ENCODE measurements around the gene C1orf116. TPM values are rescaled to one million over a fixed set of nuclear protein-coding genes. Genes with fewer than 3 reads are reported as not detected.

C1orf116 gene
- total RNA-seq, 1 experiment from 2014 or later, result 2.4 TPM

DNA sequence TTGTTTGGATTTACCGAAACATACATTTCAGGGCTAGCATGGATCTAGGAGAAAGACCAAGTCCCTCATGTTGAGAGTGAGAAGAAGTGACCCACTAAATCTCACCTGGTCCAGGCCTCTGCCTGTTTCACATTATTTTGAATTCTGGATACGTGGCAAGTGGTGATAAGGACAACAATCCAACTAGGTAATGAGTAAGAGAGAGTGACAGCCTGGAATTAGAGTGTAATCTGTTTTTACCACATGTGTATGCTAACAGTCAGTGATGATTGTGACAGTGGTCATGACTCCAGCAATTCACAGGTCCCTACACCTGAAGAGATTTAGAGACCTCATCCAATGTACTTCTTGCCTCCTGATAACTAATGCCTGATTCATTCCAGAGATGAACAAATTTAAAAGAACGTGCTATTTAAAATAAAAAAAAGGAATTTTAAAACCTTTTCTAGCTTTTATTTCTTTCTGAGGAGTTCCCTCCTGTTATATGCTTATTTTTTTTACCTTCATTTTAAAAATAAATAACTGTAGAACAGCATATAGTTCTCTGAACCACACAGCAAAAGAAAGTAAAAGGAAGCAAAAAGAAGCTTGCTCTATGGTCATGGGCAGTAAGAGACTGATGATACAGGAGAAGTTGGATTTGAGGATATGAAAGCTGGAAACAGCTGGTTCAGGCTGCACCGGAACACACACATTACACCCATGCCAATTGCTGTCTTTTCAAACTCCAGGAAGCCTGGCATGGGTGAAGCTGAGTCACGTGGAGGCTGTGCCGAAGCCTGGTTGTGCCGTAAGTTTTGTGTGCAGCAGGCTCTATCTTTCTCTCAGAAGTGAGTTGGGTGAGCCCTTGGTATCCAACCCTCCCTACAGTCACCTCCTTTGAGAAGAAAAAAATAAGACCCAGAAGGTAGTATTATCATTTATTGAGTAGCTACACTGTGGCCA, 14.7 kb downstream of the C1orf116 start:
- peaks cover 10% of the 10 kb centered on the region for H3K27me3 Mint-ChIP-seq (ENCODE audit: low read depth)
- H3K9me3 Mint-ChIP-seq, result no peaks in the 10 kb centered on the region
- H3K27ac Mint-ChIP-seq, result no peak overlapping the region
- no peak overlapping the region for H3K4me3 Mint-ChIP-seq
- ATAC-seq, result no peak
- H3K36me3 Mint-ChIP-seq, result no peaks in the 10 kb centered on the region
- no peak for DNase-seq (ENCODE audit: low spot score)
- ChIA-PET POLR2A (interaction anchor here (1.6 kb wide), 1 partner anchor 15 kb away, joined by 4 read pairs; the partner anchor contains the start of gene C1orf116), CTCF (no interaction called here)
- TF ChIP-seq, protein P1, sequence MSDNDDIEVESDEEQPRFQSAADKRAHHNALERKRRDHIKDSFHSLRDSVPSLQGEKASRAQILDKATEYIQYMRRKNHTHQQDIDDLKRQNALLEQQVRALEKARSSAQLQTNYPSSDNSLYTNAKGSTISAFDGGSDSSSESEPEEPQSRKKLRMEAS (CRISPR knock-in tag; IDR thresholded peaks at IDR 0.05), result no peak
- no peak for TF ChIP-seq ZNF396 (CRISPR knock-in tag; IDR thresholded peaks at IDR 0.05; ENCODE audit: borderline replicate concordance)
- TF ChIP-seq, protein P2, sequence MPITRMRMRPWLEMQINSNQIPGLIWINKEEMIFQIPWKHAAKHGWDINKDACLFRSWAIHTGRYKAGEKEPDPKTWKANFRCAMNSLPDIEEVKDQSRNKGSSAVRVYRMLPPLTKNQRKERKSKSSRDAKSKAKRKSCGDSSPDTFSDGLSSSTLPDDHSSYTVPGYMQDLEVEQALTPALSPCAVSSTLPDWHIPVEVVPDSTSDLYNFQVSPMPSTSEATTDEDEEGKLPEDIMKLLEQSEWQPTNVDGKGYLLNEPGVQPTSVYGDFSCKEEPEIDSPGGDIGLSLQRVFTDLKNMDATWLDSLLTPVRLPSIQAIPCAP (CRISPR knock-in tag; IDR thresholded peaks at IDR 0.05), result no peak
- TF ChIP-seq, protein P3, sequence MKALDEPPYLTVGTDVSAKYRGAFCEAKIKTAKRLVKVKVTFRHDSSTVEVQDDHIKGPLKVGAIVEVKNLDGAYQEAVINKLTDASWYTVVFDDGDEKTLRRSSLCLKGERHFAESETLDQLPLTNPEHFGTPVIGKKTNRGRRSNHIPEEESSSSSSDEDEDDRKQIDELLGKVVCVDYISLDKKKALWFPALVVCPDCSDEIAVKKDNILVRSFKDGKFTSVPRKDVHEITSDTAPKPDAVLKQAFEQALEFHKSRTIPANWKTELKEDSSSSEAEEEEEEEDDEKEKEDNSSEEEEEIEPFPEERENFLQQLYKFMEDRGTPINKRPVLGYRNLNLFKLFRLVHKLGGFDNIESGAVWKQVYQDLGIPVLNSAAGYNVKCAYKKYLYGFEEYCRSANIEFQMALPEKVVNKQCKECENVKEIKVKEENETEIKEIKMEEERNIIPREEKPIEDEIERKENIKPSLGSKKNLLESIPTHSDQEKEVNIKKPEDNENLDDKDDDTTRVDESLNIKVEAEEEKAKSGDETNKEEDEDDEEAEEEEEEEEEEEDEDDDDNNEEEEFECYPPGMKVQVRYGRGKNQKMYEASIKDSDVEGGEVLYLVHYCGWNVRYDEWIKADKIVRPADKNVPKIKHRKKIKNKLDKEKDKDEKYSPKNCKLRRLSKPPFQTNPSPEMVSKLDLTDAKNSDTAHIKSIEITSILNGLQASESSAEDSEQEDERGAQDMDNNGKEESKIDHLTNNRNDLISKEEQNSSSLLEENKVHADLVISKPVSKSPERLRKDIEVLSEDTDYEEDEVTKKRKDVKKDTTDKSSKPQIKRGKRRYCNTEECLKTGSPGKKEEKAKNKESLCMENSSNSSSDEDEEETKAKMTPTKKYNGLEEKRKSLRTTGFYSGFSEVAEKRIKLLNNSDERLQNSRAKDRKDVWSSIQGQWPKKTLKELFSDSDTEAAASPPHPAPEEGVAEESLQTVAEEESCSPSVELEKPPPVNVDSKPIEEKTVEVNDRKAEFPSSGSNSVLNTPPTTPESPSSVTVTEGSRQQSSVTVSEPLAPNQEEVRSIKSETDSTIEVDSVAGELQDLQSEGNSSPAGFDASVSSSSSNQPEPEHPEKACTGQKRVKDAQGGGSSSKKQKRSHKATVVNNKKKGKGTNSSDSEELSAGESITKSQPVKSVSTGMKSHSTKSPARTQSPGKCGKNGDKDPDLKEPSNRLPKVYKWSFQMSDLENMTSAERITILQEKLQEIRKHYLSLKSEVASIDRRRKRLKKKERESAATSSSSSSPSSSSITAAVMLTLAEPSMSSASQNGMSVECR (CRISPR knock-in tag; IDR thresholded peaks at IDR 0.05; ENCODE audit: borderline replicate concordance), result no peak
- TF ChIP-seq, protein P4, sequence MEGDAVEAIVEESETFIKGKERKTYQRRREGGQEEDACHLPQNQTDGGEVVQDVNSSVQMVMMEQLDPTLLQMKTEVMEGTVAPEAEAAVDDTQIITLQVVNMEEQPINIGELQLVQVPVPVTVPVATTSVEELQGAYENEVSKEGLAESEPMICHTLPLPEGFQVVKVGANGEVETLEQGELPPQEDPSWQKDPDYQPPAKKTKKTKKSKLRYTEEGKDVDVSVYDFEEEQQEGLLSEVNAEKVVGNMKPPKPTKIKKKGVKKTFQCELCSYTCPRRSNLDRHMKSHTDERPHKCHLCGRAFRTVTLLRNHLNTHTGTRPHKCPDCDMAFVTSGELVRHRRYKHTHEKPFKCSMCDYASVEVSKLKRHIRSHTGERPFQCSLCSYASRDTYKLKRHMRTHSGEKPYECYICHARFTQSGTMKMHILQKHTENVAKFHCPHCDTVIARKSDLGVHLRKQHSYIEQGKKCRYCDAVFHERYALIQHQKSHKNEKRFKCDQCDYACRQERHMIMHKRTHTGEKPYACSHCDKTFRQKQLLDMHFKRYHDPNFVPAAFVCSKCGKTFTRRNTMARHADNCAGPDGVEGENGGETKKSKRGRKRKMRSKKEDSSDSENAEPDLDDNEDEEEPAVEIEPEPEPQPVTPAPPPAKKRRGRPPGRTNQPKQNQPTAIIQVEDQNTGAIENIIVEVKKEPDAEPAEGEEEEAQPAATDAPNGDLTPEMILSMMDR (IDR thresholded peaks at IDR 0.05), result no peak
- TF ChIP-seq, protein P5, sequence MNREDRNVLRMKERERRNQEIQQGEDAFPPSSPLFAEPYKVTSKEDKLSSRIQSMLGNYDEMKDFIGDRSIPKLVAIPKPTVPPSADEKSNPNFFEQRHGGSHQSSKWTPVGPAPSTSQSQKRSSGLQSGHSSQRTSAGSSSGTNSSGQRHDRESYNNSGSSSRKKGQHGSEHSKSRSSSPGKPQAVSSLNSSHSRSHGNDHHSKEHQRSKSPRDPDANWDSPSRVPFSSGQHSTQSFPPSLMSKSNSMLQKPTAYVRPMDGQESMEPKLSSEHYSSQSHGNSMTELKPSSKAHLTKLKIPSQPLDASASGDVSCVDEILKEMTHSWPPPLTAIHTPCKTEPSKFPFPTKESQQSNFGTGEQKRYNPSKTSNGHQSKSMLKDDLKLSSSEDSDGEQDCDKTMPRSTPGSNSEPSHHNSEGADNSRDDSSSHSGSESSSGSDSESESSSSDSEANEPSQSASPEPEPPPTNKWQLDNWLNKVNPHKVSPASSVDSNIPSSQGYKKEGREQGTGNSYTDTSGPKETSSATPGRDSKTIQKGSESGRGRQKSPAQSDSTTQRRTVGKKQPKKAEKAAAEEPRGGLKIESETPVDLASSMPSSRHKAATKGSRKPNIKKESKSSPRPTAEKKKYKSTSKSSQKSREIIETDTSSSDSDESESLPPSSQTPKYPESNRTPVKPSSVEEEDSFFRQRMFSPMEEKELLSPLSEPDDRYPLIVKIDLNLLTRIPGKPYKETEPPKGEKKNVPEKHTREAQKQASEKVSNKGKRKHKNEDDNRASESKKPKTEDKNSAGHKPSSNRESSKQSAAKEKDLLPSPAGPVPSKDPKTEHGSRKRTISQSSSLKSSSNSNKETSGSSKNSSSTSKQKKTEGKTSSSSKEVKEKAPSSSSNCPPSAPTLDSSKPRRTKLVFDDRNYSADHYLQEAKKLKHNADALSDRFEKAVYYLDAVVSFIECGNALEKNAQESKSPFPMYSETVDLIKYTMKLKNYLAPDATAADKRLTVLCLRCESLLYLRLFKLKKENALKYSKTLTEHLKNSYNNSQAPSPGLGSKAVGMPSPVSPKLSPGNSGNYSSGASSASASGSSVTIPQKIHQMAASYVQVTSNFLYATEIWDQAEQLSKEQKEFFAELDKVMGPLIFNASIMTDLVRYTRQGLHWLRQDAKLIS (CRISPR knock-in tag; IDR thresholded peaks at IDR 0.05; ENCODE audit: borderline replicate concordance), result no peak
- no peak for TF ChIP-seq TP53 (CRISPR knock-in tag; IDR thresholded peaks at IDR 0.05)
- TF ChIP-seq SP1 (CRISPR knock-in tag; conservative IDR thresholded peaks at IDR 0.05), result no peak
- TF ChIP-seq, protein P6, sequence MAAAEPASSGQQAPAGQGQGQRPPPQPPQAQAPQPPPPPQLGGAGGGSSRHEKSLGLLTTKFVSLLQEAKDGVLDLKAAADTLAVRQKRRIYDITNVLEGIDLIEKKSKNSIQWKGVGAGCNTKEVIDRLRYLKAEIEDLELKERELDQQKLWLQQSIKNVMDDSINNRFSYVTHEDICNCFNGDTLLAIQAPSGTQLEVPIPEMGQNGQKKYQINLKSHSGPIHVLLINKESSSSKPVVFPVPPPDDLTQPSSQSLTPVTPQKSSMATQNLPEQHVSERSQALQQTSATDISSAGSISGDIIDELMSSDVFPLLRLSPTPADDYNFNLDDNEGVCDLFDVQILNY (CRISPR knock-in tag; IDR thresholded peaks at IDR 0.05), result no peak
- no peaks in the 10 kb centered on the region for H3K4me1 Mint-ChIP-seq

DNA sequence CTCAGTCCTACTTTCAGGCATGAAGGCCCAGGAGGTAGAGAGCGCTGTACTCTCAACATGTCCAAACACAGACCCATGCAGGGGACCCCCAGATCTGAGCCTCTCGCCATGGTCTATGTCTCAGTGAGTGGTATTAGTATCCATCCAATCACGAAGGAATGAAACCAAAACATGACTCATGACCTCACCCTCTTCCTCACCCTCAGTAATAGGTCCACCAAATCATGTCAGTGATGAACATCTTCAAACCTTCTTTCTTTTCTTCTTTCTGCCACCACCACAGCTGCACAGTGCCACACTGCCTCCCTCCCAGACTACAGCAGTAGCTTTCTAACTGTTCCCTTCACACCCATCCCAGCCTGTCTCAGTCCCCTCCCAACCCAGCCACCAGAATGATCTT, 16.8 kb downstream of the C1orf116 start:
- POLR2A ChIA-PET, result no interaction called here
- no peaks in the 10 kb centered on the region for H3K9me3 Mint-ChIP-seq
- no peak for ATAC-seq
- H3K4me1 Mint-ChIP-seq, result no peaks in the 10 kb centered on the region
- H3K27me3 Mint-ChIP-seq (ENCODE audit: low read depth), result peaks cover 18% of the 10 kb centered on the region
- H3K36me3 Mint-ChIP-seq, result no peaks in the 10 kb centered on the region
- TF ChIP-seq, protein P7, sequence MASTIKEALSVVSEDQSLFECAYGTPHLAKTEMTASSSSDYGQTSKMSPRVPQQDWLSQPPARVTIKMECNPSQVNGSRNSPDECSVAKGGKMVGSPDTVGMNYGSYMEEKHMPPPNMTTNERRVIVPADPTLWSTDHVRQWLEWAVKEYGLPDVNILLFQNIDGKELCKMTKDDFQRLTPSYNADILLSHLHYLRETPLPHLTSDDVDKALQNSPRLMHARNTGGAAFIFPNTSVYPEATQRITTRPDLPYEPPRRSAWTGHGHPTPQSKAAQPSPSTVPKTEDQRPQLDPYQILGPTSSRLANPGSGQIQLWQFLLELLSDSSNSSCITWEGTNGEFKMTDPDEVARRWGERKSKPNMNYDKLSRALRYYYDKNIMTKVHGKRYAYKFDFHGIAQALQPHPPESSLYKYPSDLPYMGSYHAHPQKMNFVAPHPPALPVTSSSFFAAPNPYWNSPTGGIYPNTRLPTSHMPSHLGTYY (CRISPR knock-in tag; IDR thresholded peaks at IDR 0.05), result no peak
- no peak for TF ChIP-seq KAT7 (CRISPR knock-in tag; IDR thresholded peaks at IDR 0.05; ENCODE audit: borderline replicate concordance)
- TF ChIP-seq ZNF232 (CRISPR knock-in tag; IDR thresholded peaks at IDR 0.05), result no peak
- TF ChIP-seq, protein P8, sequence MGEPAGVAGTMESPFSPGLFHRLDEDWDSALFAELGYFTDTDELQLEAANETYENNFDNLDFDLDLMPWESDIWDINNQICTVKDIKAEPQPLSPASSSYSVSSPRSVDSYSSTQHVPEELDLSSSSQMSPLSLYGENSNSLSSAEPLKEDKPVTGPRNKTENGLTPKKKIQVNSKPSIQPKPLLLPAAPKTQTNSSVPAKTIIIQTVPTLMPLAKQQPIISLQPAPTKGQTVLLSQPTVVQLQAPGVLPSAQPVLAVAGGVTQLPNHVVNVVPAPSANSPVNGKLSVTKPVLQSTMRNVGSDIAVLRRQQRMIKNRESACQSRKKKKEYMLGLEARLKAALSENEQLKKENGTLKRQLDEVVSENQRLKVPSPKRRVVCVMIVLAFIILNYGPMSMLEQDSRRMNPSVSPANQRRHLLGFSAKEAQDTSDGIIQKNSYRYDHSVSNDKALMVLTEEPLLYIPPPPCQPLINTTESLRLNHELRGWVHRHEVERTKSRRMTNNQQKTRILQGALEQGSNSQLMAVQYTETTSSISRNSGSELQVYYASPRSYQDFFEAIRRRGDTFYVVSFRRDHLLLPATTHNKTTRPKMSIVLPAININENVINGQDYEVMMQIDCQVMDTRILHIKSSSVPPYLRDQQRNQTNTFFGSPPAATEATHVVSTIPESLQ (CRISPR knock-in tag; IDR thresholded peaks at IDR 0.05), result no peak
- no peak overlapping the region for H3K27ac Mint-ChIP-seq
- CTCF ChIA-PET, result no interaction called here
- no peak for DNase-seq (ENCODE audit: low spot score)
- no peak overlapping the region for H3K4me3 Mint-ChIP-seq
